SK-N-SH (cell line): ENCODE data around the gene KLB. TPM values are rescaled to one million over a fixed set of nuclear protein-coding genes. Genes with fewer than 3 reads are reported as not detected.

Experiments used
- CTCF ChIA-PET: fragments of 300-600, 350-600 bp; formaldehyde crosslinking; extraction: SDS; loops from one replicate; lab custom pipeline; 2021; lab: Yijun Ruan, JAX
- POLR2A ChIA-PET: fragments of 350-600 bp; sonication (Branson Sonifier 250); formaldehyde crosslinking; extraction: SDS; loops from one replicate; lab custom pipeline; 2020; ENCODE audit warnings: antibody characterized with exemption, inconsistent platforms; lab: Yijun Ruan, JAX
- DNase-seq: peaks from one replicate; pipeline ENCODE4 v3.0.0; 2012
- H2AFZ ChIP-seq: fragments of 200-600 bp; sonication (generic); 2 replicates; pipeline ENCODE4 v1.8.1; 2016; ENCODE audit warnings: antibody characterized with exemption, mild to moderate bottlenecking, low read depth
- H3F3A ChIP-seq: fragments of 200-600 bp; sonication (generic); replicated peaks from 2 replicates; pipeline ENCODE3; 2016; ENCODE audit warnings: antibody characterized with exemption, mild to moderate bottlenecking; ENCODE audit not compliant: insufficient read depth
- H3K27ac ChIP-seq, 2 experiments: fragments of 200-500 bp in 1 of 2; fragments of 200-600 bp in 1 of 2; sonication (Bioruptor generic) in 1 of 2; sonication (generic), shearing (Covaris generic) in 1 of 2; 2 replicates each; pipeline versions ENCODE4 v1.5.1 to v1.6.1; 2014 to 2016; ENCODE audit warnings: low read depth in 2 of 2, inconsistent platforms in 1 of 2, low read length in 1 of 2, mild to moderate bottlenecking in 1 of 2, mixed read lengths in 1 of 2
- H3K27me3 ChIP-seq: fragments of 200-600 bp; sonication (generic), shearing (Covaris generic); 2 replicates; pipeline ENCODE4 v1.6.1; 2016; ENCODE audit warnings: mixed run types; ENCODE audit not compliant: insufficient read depth
- H3K36me3 ChIP-seq, 2 experiments: fragments of 200-500 bp in 1 of 2; fragments of 200-600 bp in 1 of 2; sonication (Bioruptor generic) in 1 of 2; sonication (generic) in 1 of 2; replicated peaks in 1 of 2; 2 replicates each; pipeline versions ENCODE3 to v1.5.1; 2014 to 2016; ENCODE audit warnings: low read length in 1 of 2, mild to moderate bottlenecking in 1 of 2; ENCODE audit not compliant: insufficient read depth in 2 of 2, control insufficient read depth in 1 of 2
- H3K4me1 ChIP-seq, 2 experiments: fragments of 200-500 bp in 1 of 2; fragments of 200-600 bp in 1 of 2; sonication (Bioruptor generic) in 1 of 2; sonication (generic), shearing (Covaris generic) in 1 of 2; 2 replicates each; pipeline versions ENCODE4 v1.5.1 to v1.6.1; 2014 to 2016; ENCODE audit warnings: low read depth in 1 of 2, low read length in 1 of 2, mixed run types in 1 of 2; ENCODE audit not compliant: insufficient read depth in 2 of 2, control insufficient read depth in 1 of 2
- H3K4me2 ChIP-seq: fragments of 200-600 bp; sonication (generic), shearing (Covaris generic); 2 replicates; pipeline ENCODE4 v1.6.1; 2017; ENCODE audit warnings: mixed run types
- H3K4me3 ChIP-seq, 2 experiments: fragments of 200-500 bp in 1 of 2; fragments of 200-600 bp in 1 of 2; sonication (Bioruptor generic) in 1 of 2; sonication (generic), shearing (Covaris generic) in 1 of 2; 2 replicates each; pipeline versions ENCODE4 v1.5.1 to v1.8.1; 2014 to 2016; ENCODE audit warnings: low read depth in 2 of 2, inconsistent platforms in 1 of 2, low read length in 1 of 2, mild to moderate bottlenecking in 1 of 2, mixed read lengths in 1 of 2, moderate library complexity in 1 of 2
- H3K79me2 ChIP-seq: fragments of 200-600 bp; sonication (generic); 2 replicates; pipeline ENCODE4 v1.8.1; 2017; ENCODE audit warnings: mild to moderate bottlenecking; ENCODE audit not compliant: insufficient read depth
- H3K9ac ChIP-seq: fragments of 200-600 bp; sonication (generic); 2 replicates; pipeline ENCODE4 v1.6.1; 2017; ENCODE audit warnings: mixed run types
- H3K9me2 ChIP-seq: fragments of 200-600 bp; sonication (generic); 2 replicates; pipeline ENCODE4 v1.6.1; 2017; ENCODE audit warnings: mixed run types
- H3K9me3 ChIP-seq: fragments of 200-600 bp; sonication (generic); 2 replicates; pipeline ENCODE4 v1.6.1; 2017; ENCODE audit warnings: mixed run types, mild to moderate bottlenecking, moderate library complexity
- H4K20me1 ChIP-seq: fragments of 200-600 bp; sonication (generic); 2 replicates; pipeline ENCODE4 v1.6.1; 2017; ENCODE audit warnings: mild to moderate bottlenecking, mixed run types; ENCODE audit not compliant: insufficient read depth
- ELF1 ChIP-seq: IDR thresholded peaks from 2 replicates; pipeline ENCODE4 v1.4.0; 2012
- EP300 ChIP-seq, 2 experiments: IDR thresholded peaks; 2 replicates each; pipeline versions ENCODE4 v1.4.0 to v1.6.1; 2012; ENCODE audit warnings: borderline replicate concordance in 1 of 2, low read depth in 1 of 2, low read length in 1 of 2
- EZH2phosphoT487 ChIP-seq: fragments of 200-600 bp; sonication (generic); IDR thresholded peaks from 2 replicates; pipeline ENCODE4 v1.6.1; 2017; ENCODE audit warnings: low read depth, mixed run types, mild to moderate bottlenecking, antibody characterized with exemption, moderate library complexity, borderline replicate concordance
- FOXJ3 ChIP-seq: sonication (generic); formaldehyde crosslinking; IDR thresholded peaks from 2 replicates; pipeline ENCODE4 v1.5.1; 2020; ENCODE audit warnings: mild to moderate bottlenecking, missing genetic modification reagents
- GABPA ChIP-seq: IDR thresholded peaks from 2 replicates; pipeline ENCODE4 v1.4.0; 2012; ENCODE audit warnings: low read depth, mild to moderate bottlenecking
- GATA2 ChIP-seq: sonication (generic); formaldehyde crosslinking; IDR thresholded peaks from 2 replicates; pipeline ENCODE4 v1.5.0; 2020; ENCODE audit warnings: mild to moderate bottlenecking, missing genetic modification reagents
- MXI1 ChIP-seq: IDR thresholded peaks from 2 replicates; pipeline ENCODE4 v1.6.1; 2012; ENCODE audit warnings: mild to moderate bottlenecking, low read depth, low read length, improper control_type of control experiment
- NRF1 ChIP-seq: IDR thresholded peaks from 2 replicates; pipeline ENCODE4 v1.6.1; 2012; ENCODE audit warnings: low read depth, mild to moderate bottlenecking, low read length
- RCOR1 ChIP-seq: fragments of 150-350 bp; IDR thresholded peaks from 2 replicates; pipeline ENCODE4 v1.6.1; 2017; ENCODE audit warnings: antibody characterized with exemption, low read length
- RXRA ChIP-seq: IDR thresholded peaks from 2 replicates; pipeline ENCODE4 v1.4.0; 2012; ENCODE audit warnings: low read depth, mild to moderate bottlenecking, borderline replicate concordance
- TCF12 ChIP-seq: IDR thresholded peaks from 2 replicates; pipeline ENCODE4 v1.4.0; 2012
- TEAD4 ChIP-seq: IDR thresholded peaks from 2 replicates; pipeline ENCODE4 v1.4.0; 2012; ENCODE audit warnings: mild to moderate bottlenecking, borderline replicate concordance; ENCODE audit not compliant: insufficient read depth
- polyA plus RNA-seq, 3 experiments: library from polyadenylated mRNA; depleted of rRNA; stranded (reverse); fragments of >200 nt; gene quantifications; 2 replicates each; pipeline ENCODE4 v1.2.3, GENCODE V29; 2012
- small RNA-seq, 7 experiments: library from RNA; depleted of rRNA; stranded (forward); fragments of <200 nt; gene quantifications; one replicate each; pipeline ENCODE3, GENCODE V24; 2012
- TF ChIP-seq, protein P1 (sequence below): fragments of 200-600 bp; sonication (generic); IDR thresholded peaks from 2 replicates; pipeline ENCODE4 v1.6.1; 2017; ENCODE audit warnings: antibody characterized with exemption, mild to moderate bottlenecking, moderate library complexity
- TF ChIP-seq, protein P2 (sequence below): fragments of 150-350 bp; IDR thresholded peaks from 2 replicates; pipeline ENCODE4 v1.6.1; 2016; ENCODE audit warnings: mild to moderate bottlenecking, low read depth, low read length
- TF ChIP-seq, protein P3 (sequence below): IDR thresholded peaks from 2 replicates; pipeline ENCODE4 v1.4.0; 2012; ENCODE audit warnings: low read depth

Gene KLB
- polyA plus RNA-seq, 1 of the 3 experiments (the other 2 are of a cell fraction): not detected

DNA sequence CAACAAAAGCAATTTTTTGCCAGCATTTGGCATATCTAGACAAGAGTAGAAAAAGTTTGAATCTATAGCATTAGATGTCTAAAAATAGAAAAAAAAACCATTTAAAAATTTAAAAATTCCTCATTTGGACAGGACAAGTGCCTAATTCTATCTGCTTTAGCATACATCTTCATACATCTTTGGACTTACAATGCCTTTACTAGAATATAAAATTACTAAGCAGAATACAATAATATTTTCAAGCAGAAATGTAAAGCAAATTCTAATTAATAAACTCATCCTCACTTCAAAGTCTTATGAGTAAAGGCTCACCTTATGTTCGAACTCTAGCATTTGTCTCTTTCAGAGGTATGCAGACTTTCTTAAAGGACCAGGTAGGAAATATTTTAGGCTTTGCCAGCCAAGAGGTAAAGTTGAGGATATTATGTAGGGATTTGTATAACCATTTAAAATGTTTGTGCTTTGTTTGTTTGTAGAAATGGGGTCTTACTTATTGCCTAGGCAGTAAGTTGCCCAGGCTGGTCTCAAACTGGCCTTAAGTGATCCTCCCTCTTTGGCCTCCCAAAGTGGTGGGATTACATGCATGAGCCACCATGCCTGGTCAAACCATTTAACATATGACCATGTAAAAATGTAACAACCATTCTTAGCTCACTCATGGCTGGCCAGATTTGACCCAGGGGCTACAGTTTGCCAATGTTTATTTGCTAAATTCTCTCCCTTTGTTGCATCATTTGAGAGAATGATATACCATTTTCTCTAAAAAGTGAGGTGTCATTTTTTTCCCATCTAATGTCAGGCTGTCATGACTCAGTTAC lies 91.4 kb downstream of the KLB start (continued):
- TF ChIP-seq, protein P1, sequence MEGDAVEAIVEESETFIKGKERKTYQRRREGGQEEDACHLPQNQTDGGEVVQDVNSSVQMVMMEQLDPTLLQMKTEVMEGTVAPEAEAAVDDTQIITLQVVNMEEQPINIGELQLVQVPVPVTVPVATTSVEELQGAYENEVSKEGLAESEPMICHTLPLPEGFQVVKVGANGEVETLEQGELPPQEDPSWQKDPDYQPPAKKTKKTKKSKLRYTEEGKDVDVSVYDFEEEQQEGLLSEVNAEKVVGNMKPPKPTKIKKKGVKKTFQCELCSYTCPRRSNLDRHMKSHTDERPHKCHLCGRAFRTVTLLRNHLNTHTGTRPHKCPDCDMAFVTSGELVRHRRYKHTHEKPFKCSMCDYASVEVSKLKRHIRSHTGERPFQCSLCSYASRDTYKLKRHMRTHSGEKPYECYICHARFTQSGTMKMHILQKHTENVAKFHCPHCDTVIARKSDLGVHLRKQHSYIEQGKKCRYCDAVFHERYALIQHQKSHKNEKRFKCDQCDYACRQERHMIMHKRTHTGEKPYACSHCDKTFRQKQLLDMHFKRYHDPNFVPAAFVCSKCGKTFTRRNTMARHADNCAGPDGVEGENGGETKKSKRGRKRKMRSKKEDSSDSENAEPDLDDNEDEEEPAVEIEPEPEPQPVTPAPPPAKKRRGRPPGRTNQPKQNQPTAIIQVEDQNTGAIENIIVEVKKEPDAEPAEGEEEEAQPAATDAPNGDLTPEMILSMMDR: no peak
- TF ChIP-seq FOXJ3 (CRISPR knock-in tag): no peak
- TF ChIP-seq, protein P2, sequence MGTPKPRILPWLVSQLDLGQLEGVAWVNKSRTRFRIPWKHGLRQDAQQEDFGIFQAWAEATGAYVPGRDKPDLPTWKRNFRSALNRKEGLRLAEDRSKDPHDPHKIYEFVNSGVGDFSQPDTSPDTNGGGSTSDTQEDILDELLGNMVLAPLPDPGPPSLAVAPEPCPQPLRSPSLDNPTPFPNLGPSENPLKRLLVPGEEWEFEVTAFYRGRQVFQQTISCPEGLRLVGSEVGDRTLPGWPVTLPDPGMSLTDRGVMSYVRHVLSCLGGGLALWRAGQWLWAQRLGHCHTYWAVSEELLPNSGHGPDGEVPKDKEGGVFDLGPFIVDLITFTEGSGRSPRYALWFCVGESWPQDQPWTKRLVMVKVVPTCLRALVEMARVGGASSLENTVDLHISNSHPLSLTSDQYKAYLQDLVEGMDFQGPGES: no peak

DNA sequence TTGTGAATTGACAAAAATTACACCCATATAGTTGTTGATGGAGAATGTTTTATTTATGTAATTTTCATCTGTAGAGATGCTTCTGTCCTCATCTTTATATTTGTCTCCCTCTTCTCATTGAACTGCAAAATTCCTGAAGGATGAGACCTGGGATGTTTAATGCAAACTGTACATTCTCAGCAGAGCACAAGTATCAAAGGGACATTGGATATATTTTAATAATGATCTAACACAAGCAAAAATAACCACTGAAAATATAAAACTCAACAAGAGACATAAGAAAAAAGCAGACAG lies 91.9 kb downstream of the KLB start:
- CTCF ChIA-PET: no interaction called here
- H3K9me2 ChIP-seq: no peaks in the 10 kb centered on the region
- H3K9ac ChIP-seq: no peak overlapping the region
- H3K4me3 ChIP-seq: no peak overlapping the region
- H3K27me3 ChIP-seq: no peaks in the 10 kb centered on the region
- no peaks in the 10 kb centered on the region for H3K9me3 ChIP-seq
- H4K20me1 ChIP-seq: no peaks in the 10 kb centered on the region; the same call in 1 of the 2 replicates
- H3K36me3 ChIP-seq: peaks cover 31 to 54% of the 10 kb centered on the region in 2 experiments
- POLR2A ChIA-PET: no interaction called here
- H3K4me2 ChIP-seq: no peak overlapping the region
- H3K27ac ChIP-seq: no peak overlapping the region
- H2AFZ ChIP-seq: no peak overlapping the region
- DNase-seq: no peak
- TF ChIP-seq FOXJ3 (CRISPR knock-in tag) (no peak), TCF12 (no peak), GATA2 (no peak), TEAD4 (no peak), MXI1 (no peak), RCOR1 (no peak), NRF1 (no peak), EP300 (IDR thresholded peaks at IDR 0.05; ENCODE audit: borderline replicate concordance in 1 of 2, low read depth in 1 of 2, low read length in 1 of 2) (no peak), ELF1 (no peak), RXRA (no peak), EZH2phosphoT487 (no peak), GABPA (no peak)
- TF ChIP-seq, protein P1: no peak
- TF ChIP-seq, protein P3, sequence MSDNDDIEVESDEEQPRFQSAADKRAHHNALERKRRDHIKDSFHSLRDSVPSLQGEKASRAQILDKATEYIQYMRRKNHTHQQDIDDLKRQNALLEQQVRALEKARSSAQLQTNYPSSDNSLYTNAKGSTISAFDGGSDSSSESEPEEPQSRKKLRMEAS: no peak
- TF ChIP-seq, protein P2: no peak
- H3K4me1 ChIP-seq: peaks cover 0 to 15% of the 10 kb centered on the region in 2 experiments; a peak in 2 of 4 replicates
- peaks cover 18% of the 10 kb centered on the region; the same call in 1 of the 2 replicates for H3K79me2 ChIP-seq
- H3F3A ChIP-seq: peaks cover 53% of the 10 kb centered on the region

Small RNAs within 50 kb of the gene (small RNA-seq; reads per million reads assigned to genes)
- gene MIR5591 (0 reads per million in 7 experiments), gene RF00019 (0 reads per million in 7 experiments), gene RNU6-887P (0 reads per million in 7 experiments)

Other genes starting within 250 kb of the KLB start
- gene WDR19, start 224.4 kb upstream of the KLB start, polyA plus RNA-seq (2012; rRNA removed): 23.3 and 35.3 TPM in 2 replicates
- 14.9 and 19.2 TPM in 2 replicates for gene RFC1, start 40.6 kb upstream of the KLB start, polyA plus RNA-seq (2012; rRNA removed)
- 1,564 and 2,425 TPM in 2 replicates for gene RPL9, start 52.0 kb downstream of the KLB start, polyA plus RNA-seq (2012; rRNA removed)
- 9.2 and 10.8 TPM in 2 replicates for gene LIAS, start 52.1 kb downstream of the KLB start, polyA plus RNA-seq (2012; rRNA removed)
- gene UGDH, start 120.5 kb downstream of the KLB start, polyA plus RNA-seq (2012; rRNA removed): 41.4 and 41.6 TPM in 2 replicates
- gene SMIM14, start 231.9 kb downstream of the KLB start, polyA plus RNA-seq (2012; rRNA removed): 11.1 and 12.6 TPM in 2 replicates